Naive thymus-derived CD4-positive, alpha-beta T cell (primary cell): Measurements from ENCODE around the gene ZSWIM3. TPM values are rescaled to one million over a fixed set of nuclear protein-coding genes. Genes with fewer than 3 reads are reported as not detected.
A peak's percentile ranks its signal among the peaks of the same experiment; 100 is the strongest.
"Not testable (repeated sequence)": the region's sequence is repeated elsewhere in the genome, so short reads cannot be mapped to it uniquely, and the experiment has no call there.

Source experiments
- ATAC-seq: fragments of 150-1000 bp; cut with Tn5 transposase; 2 replicates; pipeline ENCODE4 v1.10.0; 2021; ENCODE audit warnings: mild to moderate bottlenecking, moderate library complexity
- CTCF ChIA-PET: fragments of 350-600 bp; sonication (Branson Sonifier 250); formaldehyde crosslinking; loops from one replicate; lab custom pipeline; 2021; ENCODE audit warnings: antibody characterized with exemption; lab: Charles Lee
- POLR2A ChIA-PET: fragments of 350-600 bp; sonication (Branson Sonifier 250); formaldehyde crosslinking; loops from one replicate; lab custom pipeline; 2021; ENCODE audit warnings: antibody characterized with exemption, inconsistent platforms; lab: Charles Lee
- DNase-seq, 9 donors: peaks; one replicate each; pipeline versions ENCODE4 v3.0.0 to v3.0.0-alpha.2; 2020 to 2022; ENCODE audit warnings: mixed read lengths in 1 of 9
- H3K27ac ChIP-seq: one replicate; pipeline ENCODE4 v1.7.0; 2013; ENCODE audit warnings: mild to moderate bottlenecking, low read depth, low read length, moderate library complexity
- H3K27me3 ChIP-seq, 2 donors: one replicate each; pipeline ENCODE4 v1.7.0; 2013; ENCODE audit warnings: low read length in 2 of 2, mild to moderate bottlenecking in 2 of 2, moderate library complexity in 2 of 2; ENCODE audit not compliant: control insufficient read depth in 2 of 2, insufficient read depth in 2 of 2
- H3K36me3 ChIP-seq, 3 experiments: 1 replicate in 2 of 3; 2 replicates in 1 of 3; pipeline ENCODE4 v1.7.0; 2013; ENCODE audit warnings: low read length in 3 of 3, mild to moderate bottlenecking in 3 of 3, moderate library complexity in 1 of 3; ENCODE audit not compliant: insufficient read depth in 3 of 3, control insufficient read depth in 2 of 3
- H3K4me1 ChIP-seq, 2 donors: one replicate each; pipeline ENCODE4 v1.7.0; 2013; ENCODE audit warnings: low read length in 2 of 2, mild to moderate bottlenecking in 2 of 2, moderate library complexity in 1 of 2; ENCODE audit not compliant: control insufficient read depth in 2 of 2, insufficient read depth in 2 of 2
- H3K4me3 ChIP-seq: 2 replicates; pipeline ENCODE4 v1.7.0; 2013; ENCODE audit warnings: mild to moderate bottlenecking, low read length
- H3K9me3 ChIP-seq, 3 experiments: 1 replicate in 2 of 3; 2 replicates in 1 of 3; pipeline ENCODE4 v1.7.0; 2013; ENCODE audit warnings: low read length in 3 of 3; ENCODE audit not compliant: control insufficient read depth in 2 of 3
- H3K27ac Mint-ChIP-seq, 9 donors: one replicate each; pipeline ENCODE4 v1.8.0; 2020 to 2022; ENCODE audit warnings: mixed read lengths in 9 of 9, mild to moderate bottlenecking in 8 of 9, moderate library complexity in 5 of 9, inconsistent platforms in 2 of 9
- H3K27me3 Mint-ChIP-seq, 5 donors: one replicate each; pipeline ENCODE4 v1.8.0; 2021 to 2022; ENCODE audit warnings: mixed read lengths in 5 of 5, mild to moderate bottlenecking in 1 of 5
- H3K36me3 Mint-ChIP-seq, 5 donors: one replicate each; pipeline ENCODE4 v1.8.0; 2020 to 2022; ENCODE audit warnings: mixed read lengths in 5 of 5, mild to moderate bottlenecking in 3 of 5, inconsistent platforms in 1 of 5
- H3K4me1 Mint-ChIP-seq, 7 donors: one replicate each; pipeline ENCODE4 v1.8.0; 2020 to 2022; ENCODE audit warnings: mixed read lengths in 7 of 7, mild to moderate bottlenecking in 3 of 7, inconsistent platforms in 1 of 7
- H3K4me3 Mint-ChIP-seq, 10 donors: one replicate each; pipeline ENCODE4 v1.8.0; 2020 to 2022; ENCODE audit warnings: mild to moderate bottlenecking in 10 of 10, mixed read lengths in 10 of 10, moderate library complexity in 6 of 10, inconsistent platforms in 2 of 10
- H3K9me3 Mint-ChIP-seq, 11 donors: one replicate each; pipeline ENCODE4 v1.8.0; 2020 to 2022; ENCODE audit warnings: mixed read lengths in 11 of 11, mild to moderate bottlenecking in 4 of 11, inconsistent platforms in 1 of 11, moderate library complexity in 1 of 11
- intact Hi-C, 2 donors: fragments of 100-400 bp; cut with micrococcal nuclease; formaldehyde crosslinking; loops; one replicate each; pipeline ENCODE4 v1.15.1; 2023
- polyA plus RNA-seq, 2 donors: library from polyadenylated mRNA; unstranded; fragments of 300-500 nt; fragmentation: Illumina TruSeq; gene quantifications; one replicate each; pipeline ENCODE4 v1.2.3, GENCODE V29; 2021
- total RNA-seq, 6 experiments: library from RNA in 5 of 6; stranded (reverse) in 5 of 6; gene quantifications; 1 replicate in 5 of 6; 2 replicates in 1 of 6; pipeline ENCODE4 v1.2.3 and lab custom pipeline; 2021 to 2026

Gene ZSWIM3
- total and polyA plus RNA-seq, 7 experiments from 2014 or later, result 1.2 to 6.8 (median 3.1) TPM

- H3K9me3 Mint-ChIP-seq, DNase-seq, H3K27ac Mint-ChIP-seq, POLR2A ChIA-PET, H3K27ac ChIP-seq, intact Hi-C loops, H3K9me3 ChIP-seq, H3K4me3 ChIP-seq, CTCF ChIA-PET, H3K4me3 Mint-ChIP-seq, ATAC-seq, H3K36me3 ChIP-seq, H3K27me3 ChIP-seq, H3K36me3 Mint-ChIP-seq, H3K4me1 ChIP-seq: not testable (repeated sequence)
- peaks cover 8 to 17% (median 11%) of the 10 kb centered on the region in 7 donors for H3K4me1 Mint-ChIP-seq
- H3K27me3 Mint-ChIP-seq, result peaks cover 0 to 24% (median 3%) of the 10 kb centered on the region in 5 donors
Measured at GRCh38 chr20:45829673-45830106, 27.7 kb upstream of the ZSWIM3 start.

- Histone ChIP-seq H3K27ac (no peak overlapping the region), H3K4me1 (peaks cover 4 to 5% of the 10 kb centered on the region in 2 donors), H3K4me3 (no peak overlapping the region), H3K9me3 (no peaks in the 10 kb centered on the region), H3K27me3 (no peaks in the 10 kb centered on the region), H3K36me3 (no peaks in the 10 kb centered on the region)
- DNase-seq, result no peak
- H3K9me3 Mint-ChIP-seq, result no peaks in the 10 kb centered on the region
- H3K4me1 Mint-ChIP-seq, result peaks cover 6 to 14% (median 9%) of the 10 kb centered on the region in 7 donors
- ATAC-seq, result no peak
- H3K27me3 Mint-ChIP-seq, result peaks cover 0 to 21% (median 0%) of the 10 kb centered on the region in 5 donors
- intact Hi-C loops, result loop anchor here in 1 of 2 donors (1.0 kb wide), 2 partner anchors 20 to 25 kb away; partner anchors contain the start of genes ACOT8, UBE2C and ZSWIM3
- H3K36me3 Mint-ChIP-seq, result peaks cover 0 to 2% (median 0%) of the 10 kb centered on the region in 5 donors
- peak overlapping the region; percentile 81 to 95 (median 88) for H3K4me3 Mint-ChIP-seq
- ChIA-PET CTCF (interaction anchor here (1.0 kb wide), 1 partner anchor 8 kb away, joined by 3 read pairs; no protein-coding TSS in a partner anchor), POLR2A (interaction anchor here (0.6 to 1.0 kb wide), 2 partner anchors 15 to 24 kb away, joined by 3 read pairs; no protein-coding TSS in a partner anchor)
- peak overlapping the region in 6 of 9 donors; percentile 17 to 90 (median 78) for H3K27ac Mint-ChIP-seq
Measured at GRCh38 chr20:45832619-45833018, 24.8 kb upstream of the ZSWIM3 start.

GRCh38 chr20:45833030-45833882 is 24.2 kb upstream of the ZSWIM3 start, which contains the start of gene SNX21:
SNX21 (plus strand) TSS chr20:45833799; CDS start chr20:45833920, 121 bp downstream.
- ChIA-PET POLR2A (interaction anchor here (0.6 to 1.0 kb wide), 2 partner anchors 16 to 23 kb away, joined by 3 read pairs; no protein-coding TSS in a partner anchor), CTCF (interaction anchor here (1.0 kb wide), 1 partner anchor 9 kb away, joined by 3 read pairs; no protein-coding TSS in a partner anchor)
- peaks cover 0 to 2% (median 0%) of the 10 kb centered on the region in 5 donors for H3K36me3 Mint-ChIP-seq
- H3K27ac Mint-ChIP-seq, result peak within 1 kb of the TSS in 8 of 9 donors; percentile 26 to 90 (median 80)
- no peaks in the 10 kb centered on the region for H3K36me3 ChIP-seq
- peak within 1 kb of the TSS; percentile 59 for H3K27ac ChIP-seq
- peak within 1 kb of the TSS; percentile 81 to 95 (median 88) for H3K4me3 Mint-ChIP-seq
- H3K27me3 ChIP-seq, result no peaks in the 10 kb centered on the region
- H3K9me3 Mint-ChIP-seq, result no peaks in the 10 kb centered on the region
- H3K4me1 Mint-ChIP-seq, result peaks cover 6 to 14% (median 9%) of the 10 kb centered on the region in 7 donors
- ATAC-seq (peak; percentile 68), DNase-seq (peak in 6 of 9 donors; percentile 20 to 44 (median 22))
- no peaks in the 10 kb centered on the region for H3K9me3 ChIP-seq
- peak within 1 kb of the TSS; percentile 61 for H3K4me3 ChIP-seq
- H3K4me1 ChIP-seq, result peaks cover 4 to 5% of the 10 kb centered on the region in 2 donors
- intact Hi-C loops, result loop anchor here in 1 of 2 donors (1.0 kb wide), 2 partner anchors 21 to 24 kb away; partner anchors contain the start of genes ACOT8, UBE2C and ZSWIM3
- peaks cover 0 to 20% (median 0%) of the 10 kb centered on the region in 5 donors for H3K27me3 Mint-ChIP-seq

- Mint-ChIP-seq H3K27ac (peak overlapping the region in 1 of 9 donors; percentile 59), H3K9me3 (no peaks in the 10 kb centered on the region), H3K27me3 (peaks cover 0 to 17% (median 0%) of the 10 kb centered on the region in 5 donors), H3K4me3 (peak overlapping the region; percentile 62 to 95 (median 88)), H3K4me1 (peaks cover 6 to 14% (median 9%) of the 10 kb centered on the region in 7 donors), H3K36me3 (peaks cover 0 to 2% (median 0%) of the 10 kb centered on the region in 5 donors)
- peak; percentile 74 for ATAC-seq
- Histone ChIP-seq H3K4me1 (peaks cover 4 to 5% of the 10 kb centered on the region in 2 donors), H3K9me3 (no peaks in the 10 kb centered on the region), H3K36me3 (no peaks in the 10 kb centered on the region), H3K4me3 (peak overlapping the region; percentile 61), H3K27ac (peak overlapping the region; percentile 59), H3K27me3 (no peaks in the 10 kb centered on the region)
- peak; percentile 28 to 65 (median 42) for DNase-seq
- POLR2A ChIA-PET, result interaction anchor here (0.9 to 1.2 kb wide), 4 partner anchors 10 to 47 kb away, joined by 3 to 5 read pairs (median 4); partner anchors contain the start of gene ZSWIM1
- intact Hi-C loops, result loop anchor here (1.0 kb wide), 2 partner anchors 22 to 23 kb away; partner anchors contain the start of genes ACOT8 (in 2 of the 2), ZSWIM3 (in 2 of the 2) and UBE2C (in 1 of the 2)
- CTCF ChIA-PET, result interaction anchor here (1.0 kb wide), 1 partner anchor 10 kb away, joined by 3 read pairs; no protein-coding TSS in a partner anchor
Measured at GRCh38 chr20:45833883-45834796, 23.3 kb upstream of the ZSWIM3 start.

GRCh38 chr20:45834797-45835161 is 22.6 kb upstream of the ZSWIM3 start:
- DNase-seq, result no peak
- H3K27me3 ChIP-seq, result no peaks in the 10 kb centered on the region
- CTCF ChIA-PET, result no interaction called here

More at GRCh38 chr20:45834797-45835161, 22.6 kb upstream of the ZSWIM3 start:
- Mint-ChIP-seq H3K27ac (peak overlapping the region in 2 of 9 donors; percentile 9 to 59), H3K9me3 (no peaks in the 10 kb centered on the region), H3K27me3 (peaks cover 0 to 17% (median 0%) of the 10 kb centered on the region in 5 donors), H3K4me3 (peak overlapping the region; percentile 62 to 93 (median 66)), H3K4me1 (peaks cover 6 to 14% (median 9%) of the 10 kb centered on the region in 7 donors), H3K36me3 (peaks cover 0 to 2% (median 0%) of the 10 kb centered on the region in 5 donors)
- POLR2A ChIA-PET, result interaction anchor here (0.9 to 1.2 kb wide), 3 partner anchors 11 to 46 kb away, joined by 3 to 5 read pairs (median 4); partner anchors contain the start of gene ZSWIM1
- intact Hi-C loops, result loop anchor here in 1 of 2 donors (1.0 kb wide), 1 partner anchor 23 kb away; the partner anchor contains the start of genes ACOT8 and ZSWIM3
- Histone ChIP-seq H3K4me1 (peaks cover 4 to 5% of the 10 kb centered on the region in 2 donors), H3K27ac (no peak overlapping the region), H3K4me3 (no peak overlapping the region), H3K9me3 (no peaks in the 10 kb centered on the region), H3K36me3 (no peaks in the 10 kb centered on the region)
- no peak for ATAC-seq
